Activated naive CD4-positive, alpha-beta T cell (primary cell): ENCODE measurements around the gene CELF2.

Source experiments
- DNase-seq, 4 experiments: peaks; one replicate each; lab custom pipeline; 2025; lab: John Stamatoyannopoulos, UW

The CELF2 gene

GRCh38 chr10:11194859-11195586 lies 177.4 kb downstream of the CELF2 start:
- DNase-seq: no peak

GRCh38 chr10:11195623-11196022 lies 178.0 kb downstream of the CELF2 start:
- no peak for DNase-seq

- DNase-seq: no peak
Observed at GRCh38 chr10:11197266-11197712, 179.6 kb downstream of the CELF2 start.

GRCh38 chr10:11197878-11198277 lies 180.2 kb downstream of the CELF2 start:
- DNase-seq: no peak

GRCh38 chr10:11201911-11202310 lies 184.2 kb downstream of the CELF2 start:
- no peak for DNase-seq

GRCh38 chr10:11204351-11204942 lies 186.8 kb downstream of the CELF2 start:
- DNase-seq: no peak

- DNase-seq: no peak
Observed at GRCh38 chr10:11205030-11205772, 187.5 kb downstream of the CELF2 start.

- DNase-seq: no peak
Observed at GRCh38 chr10:11206676-11207559, 189.2 kb downstream of the CELF2 start.

- DNase-seq: no peak
Observed at GRCh38 chr10:11207560-11207844, 189.8 kb downstream of the CELF2 start.

GRCh38 chr10:11208243-11208642 lies 190.6 kb downstream of the CELF2 start:
- DNase-seq: no peak

- no peak for DNase-seq
Observed at GRCh38 chr10:11208908-11209829, 191.5 kb downstream of the CELF2 start.

GRCh38 chr10:11209830-11210181 lies 192.1 kb downstream of the CELF2 start:
- no peak for DNase-seq

GRCh38 chr10:11210211-11210922 lies 192.7 kb downstream of the CELF2 start:
- no peak for DNase-seq

GRCh38 chr10:11212288-11213085 lies 194.8 kb downstream of the CELF2 start:
- DNase-seq: no peak

- no peak for DNase-seq
Observed at GRCh38 chr10:11213137-11213536, 195.5 kb downstream of the CELF2 start.

- no peak for DNase-seq
Observed at GRCh38 chr10:11214407-11214806, 196.7 kb downstream of the CELF2 start.

- no peak for DNase-seq
Observed at GRCh38 chr10:11215471-11215870, 197.8 kb downstream of the CELF2 start.

- DNase-seq: no peak
Observed at GRCh38 chr10:11217521-11217920, 199.8 kb downstream of the CELF2 start.

- no peak for DNase-seq
Observed at GRCh38 chr10:11218395-11218794, 200.7 kb downstream of the CELF2 start.

GRCh38 chr10:11219431-11219830 lies 201.8 kb downstream of the CELF2 start:
- no peak for DNase-seq
